ENCODE data around the gene SLC10A1. TPM values are rescaled to one million over a fixed set of nuclear protein-coding genes. Genes with fewer than 3 reads are reported as not detected.

SLC10A1 gene
- polyA plus RNA-seq, 1 donor (not counting 4 experiments of a cell fraction or from before 2014, with no cell fraction given): not detected

DNA sequence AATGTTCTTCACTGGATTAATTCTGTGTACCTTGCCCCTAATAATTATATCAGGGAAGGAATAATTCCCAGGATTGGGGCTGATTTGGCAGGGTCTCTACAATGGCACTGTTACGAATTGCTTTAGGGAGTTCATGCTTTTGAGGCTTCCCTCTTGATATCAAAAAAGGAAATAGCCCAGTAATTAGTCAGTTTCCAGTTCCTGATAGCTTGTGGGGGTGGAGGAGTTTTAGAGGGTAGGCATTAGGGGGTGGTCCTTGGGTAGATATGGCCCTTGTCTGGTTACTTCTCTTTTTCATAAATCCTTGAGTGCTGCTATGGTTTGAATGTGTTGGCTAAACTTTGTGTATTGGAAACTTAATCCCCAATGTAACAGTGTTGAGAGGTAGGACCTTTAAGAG is 36.2 kb downstream of the SLC10A1 start:
- H3K9me1 ChIP-seq (ENCODE audit: control insufficient read depth, extremely low read depth, insufficient read depth, low read length): no peaks in the 10 kb centered on the region
- H2AFZ ChIP-seq (ENCODE audit: control insufficient read depth, low read length): peak overlapping the region; percentile 26
- H4K20me1 ChIP-seq (ENCODE audit: control insufficient read depth, extremely low read depth, insufficient read depth, low read length): no peaks in the 10 kb centered on the region
- no peak for DNase-seq (ENCODE audit: low read depth, low spot score)
- H3K79me2 ChIP-seq (ENCODE audit: control insufficient read depth, insufficient read depth, low read length): no peaks in the 10 kb centered on the region
- no peaks in the 10 kb centered on the region for H3K27me3 ChIP-seq (ENCODE audit: control insufficient read depth, extremely low read depth, insufficient read depth, low read length)
- no peaks in the 10 kb centered on the region for H3K36me3 ChIP-seq (ENCODE audit: control insufficient read depth in 2 of 2, extremely low read depth in 1 of 2, insufficient read depth in 2 of 2, low read length in 2 of 2)
- H3K9ac ChIP-seq (ENCODE audit: control insufficient read depth, extremely low read depth, insufficient read depth, low read length): no peak overlapping the region
- FAIRE-seq: no peak
- no peak overlapping the region for H3K27ac ChIP-seq (ENCODE audit: control insufficient read depth, insufficient read depth, low read length)
- H3K4me2 ChIP-seq (ENCODE audit: control insufficient read depth, extremely low read depth, insufficient read depth, low read depth, low read length): peak overlapping the region; percentile 16
- H3K4me1 ChIP-seq (ENCODE audit: control insufficient read depth, extremely low read depth, insufficient read depth, low read length): peaks cover 10% of the 10 kb centered on the region
- dilution Hi-C loops (cut with MboI; ENCODE audit: extremely low pct_ligation_motif_present, low sequenced_read_pairs): no loop called here
- no peaks in the 10 kb centered on the region for H3K9me3 ChIP-seq (ENCODE audit: control insufficient read depth, low read depth, low read length)
- TF ChIP-seq EZH2 (IDR thresholded peaks at IDR 0.05; ENCODE audit: low read length): no peak
- TF ChIP-seq, protein P1, sequence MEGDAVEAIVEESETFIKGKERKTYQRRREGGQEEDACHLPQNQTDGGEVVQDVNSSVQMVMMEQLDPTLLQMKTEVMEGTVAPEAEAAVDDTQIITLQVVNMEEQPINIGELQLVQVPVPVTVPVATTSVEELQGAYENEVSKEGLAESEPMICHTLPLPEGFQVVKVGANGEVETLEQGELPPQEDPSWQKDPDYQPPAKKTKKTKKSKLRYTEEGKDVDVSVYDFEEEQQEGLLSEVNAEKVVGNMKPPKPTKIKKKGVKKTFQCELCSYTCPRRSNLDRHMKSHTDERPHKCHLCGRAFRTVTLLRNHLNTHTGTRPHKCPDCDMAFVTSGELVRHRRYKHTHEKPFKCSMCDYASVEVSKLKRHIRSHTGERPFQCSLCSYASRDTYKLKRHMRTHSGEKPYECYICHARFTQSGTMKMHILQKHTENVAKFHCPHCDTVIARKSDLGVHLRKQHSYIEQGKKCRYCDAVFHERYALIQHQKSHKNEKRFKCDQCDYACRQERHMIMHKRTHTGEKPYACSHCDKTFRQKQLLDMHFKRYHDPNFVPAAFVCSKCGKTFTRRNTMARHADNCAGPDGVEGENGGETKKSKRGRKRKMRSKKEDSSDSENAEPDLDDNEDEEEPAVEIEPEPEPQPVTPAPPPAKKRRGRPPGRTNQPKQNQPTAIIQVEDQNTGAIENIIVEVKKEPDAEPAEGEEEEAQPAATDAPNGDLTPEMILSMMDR (optimal IDR thresholded peaks at IDR 0.05 in 1 of 3, IDR thresholded peaks at IDR 0.05 in 1 of 3, conservative IDR thresholded peaks at IDR 0.05 in 1 of 3; ENCODE audit: extremely low read depth in 1 of 3, insufficient read depth in 2 of 3, low read length in 3 of 3): no peak
- H3K4me3 ChIP-seq (ENCODE audit: control insufficient read depth in 2 of 3, extremely low read depth in 1 of 3, insufficient read depth in 2 of 3, low read depth in 1 of 3, low read length in 3 of 3): no peak overlapping the region

GRCh38 chr14:69756298-69756697 is 40.7 kb downstream of the SLC10A1 start:
- H3K9me1 ChIP-seq (ENCODE audit: control insufficient read depth, extremely low read depth, insufficient read depth, low read length): no peaks in the 10 kb centered on the region
- H3K4me2 ChIP-seq (ENCODE audit: control insufficient read depth, extremely low read depth, insufficient read depth, low read depth, low read length): no peak overlapping the region
- DNase-seq (ENCODE audit: low read depth, low spot score) (no peak), FAIRE-seq (no peak)
- no peaks in the 10 kb centered on the region for H3K9me3 ChIP-seq (ENCODE audit: control insufficient read depth, low read depth, low read length)
- H3K4me1 ChIP-seq (ENCODE audit: control insufficient read depth, extremely low read depth, insufficient read depth, low read length): peaks cover 7% of the 10 kb centered on the region
- H2AFZ ChIP-seq (ENCODE audit: control insufficient read depth, low read length): no peak overlapping the region
- H4K20me1 ChIP-seq (ENCODE audit: control insufficient read depth, extremely low read depth, insufficient read depth, low read length): no peaks in the 10 kb centered on the region
- no peak overlapping the region for H3K4me3 ChIP-seq (ENCODE audit: control insufficient read depth in 2 of 3, extremely low read depth in 1 of 3, insufficient read depth in 2 of 3, low read depth in 1 of 3, low read length in 3 of 3)
- H3K9ac ChIP-seq (ENCODE audit: control insufficient read depth, extremely low read depth, insufficient read depth, low read length): no peak overlapping the region
- H3K36me3 ChIP-seq (ENCODE audit: control insufficient read depth in 2 of 2, extremely low read depth in 1 of 2, insufficient read depth in 2 of 2, low read length in 2 of 2): no peaks in the 10 kb centered on the region
- dilution Hi-C loops (cut with MboI; ENCODE audit: extremely low pct_ligation_motif_present, low sequenced_read_pairs): no loop called here
- no peak overlapping the region for H3K27ac ChIP-seq (ENCODE audit: control insufficient read depth, insufficient read depth, low read length)
- TF ChIP-seq EZH2 (IDR thresholded peaks at IDR 0.05; ENCODE audit: low read length): no peak
- TF ChIP-seq, protein P1 (optimal IDR thresholded peaks at IDR 0.05 in 1 of 3, IDR thresholded peaks at IDR 0.05 in 1 of 3, conservative IDR thresholded peaks at IDR 0.05 in 1 of 3; ENCODE audit: extremely low read depth in 1 of 3, insufficient read depth in 2 of 3, low read length in 3 of 3): no peak
- H3K79me2 ChIP-seq (ENCODE audit: control insufficient read depth, insufficient read depth, low read length): no peaks in the 10 kb centered on the region
- H3K27me3 ChIP-seq (ENCODE audit: control insufficient read depth, extremely low read depth, insufficient read depth, low read length): no peaks in the 10 kb centered on the region

Measured in keratinocyte (primary cell).